Neural progenitor cell (in vitro differentiated cells): ENCODE results near the gene LOXL1. TPM values are rescaled to one million over a fixed set of nuclear protein-coding genes. Genes with fewer than 3 reads are reported as not detected.
A peak's percentile ranks its signal among the peaks of the same experiment; 100 is the strongest.
"Not testable (repeated sequence)": the region's sequence is repeated elsewhere in the genome, so short reads cannot be mapped to it uniquely, and the experiment has no call there.

Source experiments
- DNase-seq: peaks from one replicate; pipeline ENCODE4 v3.0.0-alpha.2; 2016; ENCODE audit warnings: low spot score
- H2AFZ ChIP-seq: fragments of 200-600 bp; sonication (generic); replicated peaks from 2 replicates; pipeline ENCODE4 v1.6.1; 2016; ENCODE audit warnings: antibody characterized with exemption
- H3F3A ChIP-seq: fragments of 200-600 bp; sonication (generic); 2 replicates; pipeline ENCODE4 v1.6.1; 2016; ENCODE audit warnings: antibody characterized with exemption, low read depth
- H3K27ac ChIP-seq: fragments of 200-600 bp; sonication (generic); 2 replicates; pipeline ENCODE4 v1.5.1; 2016; ENCODE audit warnings: mild to moderate bottlenecking
- H3K27me3 ChIP-seq: fragments of 200-600 bp; sonication (generic); 2 replicates; pipeline ENCODE4 v1.6.1; 2016; ENCODE audit warnings: mild to moderate bottlenecking, moderate library complexity
- H3K36me3 ChIP-seq: fragments of 200-600 bp; sonication (generic); 2 replicates; pipeline ENCODE4 v1.5.1; 2016
- H3K4me1 ChIP-seq: fragments of 200-600 bp; sonication (generic); 2 replicates; pipeline ENCODE4 v1.6.1; 2016; ENCODE audit warnings: mixed run types
- H3K4me2 ChIP-seq: fragments of 200-600 bp; sonication (generic); 2 replicates; pipeline ENCODE4 v1.6.1; 2016
- H3K4me3 ChIP-seq: fragments of 200-600 bp; sonication (generic); 2 replicates; pipeline ENCODE4 v1.5.1; 2016
- H3K79me2 ChIP-seq: fragments of 200-600 bp; sonication (generic); 2 replicates; pipeline ENCODE4 v1.6.1; 2016; ENCODE audit warnings: low read depth
- H3K9ac ChIP-seq: fragments of 200-600 bp; sonication (generic); 2 replicates; pipeline ENCODE4 v1.6.1; 2016
- H3K9me3 ChIP-seq: fragments of 200-600 bp; sonication (generic); 2 replicates; pipeline ENCODE4 v1.5.1; 2016; ENCODE audit warnings: low read depth
- H4K20me1 ChIP-seq: fragments of 200-600 bp; sonication (generic); 2 replicates; pipeline ENCODE4 v1.6.1; 2016; ENCODE audit warnings: low read depth
- H3K27ac Mint-ChIP-seq: 3 replicates; pipeline ENCODE4 v1.8.0; 2021; ENCODE audit warnings: mixed read lengths
- H3K27me3 Mint-ChIP-seq: 2 replicates; pipeline ENCODE4 v1.8.0; 2022; ENCODE audit warnings: low read depth, mild to moderate bottlenecking, inconsistent platforms, moderate library complexity, mixed read lengths; ENCODE audit not compliant: insufficient read depth
- H3K36me3 Mint-ChIP-seq: 3 replicates; pipeline ENCODE4 v1.8.0; 2021; ENCODE audit warnings: mixed read lengths
- H3K4me1 Mint-ChIP-seq: 3 replicates; pipeline ENCODE4 v1.8.0; 2021; ENCODE audit warnings: mixed read lengths
- H3K4me3 Mint-ChIP-seq: 3 replicates; pipeline ENCODE4 v1.8.0; 2021; ENCODE audit warnings: mild to moderate bottlenecking, moderate library complexity, mixed read lengths
- H3K9me3 Mint-ChIP-seq: 3 replicates; pipeline ENCODE4 v1.8.0; 2020; ENCODE audit warnings: mixed read lengths
- EZH2 ChIP-seq: fragments of 200-600 bp; sonication (generic); IDR thresholded peaks from 2 replicates; pipeline ENCODE4 v1.6.1; 2017; ENCODE audit warnings: antibody characterized with exemption, mild to moderate bottlenecking, moderate library complexity
- EZH2phosphoT487 ChIP-seq: fragments of 200-600 bp; sonication (generic); IDR thresholded peaks from 2 replicates; pipeline ENCODE4 v1.6.1; 2017; ENCODE audit warnings: antibody characterized with exemption
- total RNA-seq: library from RNA; depleted of rRNA; stranded (reverse); fragments of >200 nt; gene quantifications from 2 replicates; pipeline ENCODE4 v1.2.3, GENCODE V29; 2015; ENCODE audit warnings: low replicate concordance
- TF ChIP-seq, protein P1 (sequence below): fragments of 200-600 bp; sonication (generic); IDR thresholded peaks from 2 replicates; pipeline ENCODE4 v1.5.1; 2017; ENCODE audit warnings: antibody characterized with exemption, mild to moderate bottlenecking

The LOXL1 gene
- total RNA-seq, 1 donor from 2014 or later, result 5.3 TPM

DNA sequence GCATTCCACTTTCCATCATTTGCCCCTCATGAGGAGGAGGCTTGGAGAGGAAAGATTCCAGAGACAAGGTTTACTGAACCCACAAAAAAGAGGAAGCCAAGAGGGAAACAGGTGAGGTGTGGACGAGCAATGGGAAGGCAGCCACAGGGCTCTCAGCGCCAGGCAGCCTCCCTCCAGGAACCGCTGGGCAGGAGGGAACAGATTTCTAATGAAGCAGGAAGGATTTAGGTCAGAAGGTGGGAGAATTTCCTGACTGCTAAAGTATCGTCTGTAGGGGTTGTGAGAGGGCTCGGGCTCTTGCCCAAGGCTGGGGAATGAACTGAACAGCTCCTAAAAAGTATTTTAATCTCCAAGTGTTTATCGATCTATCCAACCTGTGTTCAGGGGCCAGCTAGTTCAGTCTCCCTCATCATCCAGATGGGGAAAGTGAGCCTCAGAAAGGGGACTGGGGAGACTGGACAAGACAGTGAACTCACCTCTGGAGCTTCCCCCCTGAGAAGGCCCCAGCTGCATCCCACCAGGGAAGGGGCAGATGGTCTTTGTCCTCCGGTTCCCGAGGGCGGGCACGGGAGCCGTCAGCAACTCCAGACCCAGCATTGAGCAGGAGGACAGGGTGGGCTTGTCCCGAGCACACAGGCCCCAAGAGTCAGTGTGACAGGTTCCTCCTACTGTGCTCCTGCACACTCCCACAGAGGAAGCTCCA, 10.5 kb downstream of the LOXL1 start:
- Mint-ChIP-seq H3K27ac (peak overlapping the region; percentile 35), H3K4me3 (peak overlapping the region; percentile 55), H3K4me1 (peaks cover 49% of the 10 kb centered on the region), H3K27me3 (peaks cover 17% of the 10 kb centered on the region), H3K9me3 (no peaks in the 10 kb centered on the region), H3K36me3 (no peaks in the 10 kb centered on the region)
- no peak for DNase-seq
- H3K9ac ChIP-seq, result no peak overlapping the region
- H3K4me3 ChIP-seq, result no peak overlapping the region
- no peaks in the 10 kb centered on the region for H3K36me3 ChIP-seq
- peaks cover 7% of the 10 kb centered on the region for H3F3A ChIP-seq
- H3K27me3 ChIP-seq, result peaks cover under 1% of the 10 kb centered on the region
- H3K79me2 ChIP-seq, result no peaks in the 10 kb centered on the region
- peaks cover 45% of the 10 kb centered on the region for H4K20me1 ChIP-seq
- H2AFZ ChIP-seq, result no peak overlapping the region
- H3K27ac ChIP-seq, result no peak overlapping the region
- no peaks in the 10 kb centered on the region for H3K9me3 ChIP-seq
- peak overlapping the region; percentile 20 for H3K4me2 ChIP-seq
- TF ChIP-seq, protein P1, sequence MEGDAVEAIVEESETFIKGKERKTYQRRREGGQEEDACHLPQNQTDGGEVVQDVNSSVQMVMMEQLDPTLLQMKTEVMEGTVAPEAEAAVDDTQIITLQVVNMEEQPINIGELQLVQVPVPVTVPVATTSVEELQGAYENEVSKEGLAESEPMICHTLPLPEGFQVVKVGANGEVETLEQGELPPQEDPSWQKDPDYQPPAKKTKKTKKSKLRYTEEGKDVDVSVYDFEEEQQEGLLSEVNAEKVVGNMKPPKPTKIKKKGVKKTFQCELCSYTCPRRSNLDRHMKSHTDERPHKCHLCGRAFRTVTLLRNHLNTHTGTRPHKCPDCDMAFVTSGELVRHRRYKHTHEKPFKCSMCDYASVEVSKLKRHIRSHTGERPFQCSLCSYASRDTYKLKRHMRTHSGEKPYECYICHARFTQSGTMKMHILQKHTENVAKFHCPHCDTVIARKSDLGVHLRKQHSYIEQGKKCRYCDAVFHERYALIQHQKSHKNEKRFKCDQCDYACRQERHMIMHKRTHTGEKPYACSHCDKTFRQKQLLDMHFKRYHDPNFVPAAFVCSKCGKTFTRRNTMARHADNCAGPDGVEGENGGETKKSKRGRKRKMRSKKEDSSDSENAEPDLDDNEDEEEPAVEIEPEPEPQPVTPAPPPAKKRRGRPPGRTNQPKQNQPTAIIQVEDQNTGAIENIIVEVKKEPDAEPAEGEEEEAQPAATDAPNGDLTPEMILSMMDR, result no peak
- no peak for TF ChIP-seq EZH2phosphoT487
- peaks cover 29% of the 10 kb centered on the region for H3K4me1 ChIP-seq

DNA sequence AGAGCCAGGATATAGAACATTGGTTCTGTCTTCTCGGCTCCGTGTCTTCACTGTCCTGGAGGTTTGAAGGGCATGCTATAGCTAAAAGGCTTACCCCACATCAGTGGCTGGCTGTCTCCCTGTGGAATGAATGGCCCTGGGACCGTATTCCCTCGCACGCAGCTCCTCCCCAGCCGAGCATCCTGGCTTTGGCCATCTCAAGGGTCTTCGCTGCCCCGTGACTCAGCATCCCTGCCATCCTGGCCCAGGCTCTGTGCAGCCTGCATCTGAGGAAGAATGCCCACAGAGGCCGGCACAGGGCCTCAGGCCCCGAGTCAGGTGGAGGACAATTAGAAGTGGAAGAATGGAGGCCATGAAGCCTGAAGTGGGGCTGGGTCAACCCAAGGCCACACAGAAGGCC, 11.0 kb downstream of the LOXL1 start:
- H3K9me3 Mint-ChIP-seq, result no peaks in the 10 kb centered on the region
- H3K4me3 ChIP-seq, result no peak overlapping the region
- no peaks in the 10 kb centered on the region for H3K36me3 ChIP-seq
- no peak overlapping the region for H3K4me3 Mint-ChIP-seq
- no peak overlapping the region for H3K4me2 ChIP-seq
- TF ChIP-seq EZH2phosphoT487 (no peak), EZH2 (no peak)
- TF ChIP-seq, protein P1, result no peak
- H3K4me1 ChIP-seq, result peaks cover 29% of the 10 kb centered on the region
- H4K20me1 ChIP-seq, result peaks cover 51% of the 10 kb centered on the region
- H3K27me3 ChIP-seq, result peaks cover 6% of the 10 kb centered on the region
- no peaks in the 10 kb centered on the region for H3K9me3 ChIP-seq
- H3K27ac Mint-ChIP-seq, result no peak overlapping the region
- peaks cover 7% of the 10 kb centered on the region for H3F3A ChIP-seq
- H3K27ac ChIP-seq, result no peak overlapping the region
- no peaks in the 10 kb centered on the region for H3K79me2 ChIP-seq
- DNase-seq, result no peak
- peaks cover 50% of the 10 kb centered on the region for H3K4me1 Mint-ChIP-seq
- no peak overlapping the region for H3K9ac ChIP-seq
- H3K27me3 Mint-ChIP-seq, result peaks cover 14% of the 10 kb centered on the region
- no peaks in the 10 kb centered on the region for H3K36me3 Mint-ChIP-seq
- H2AFZ ChIP-seq, result no peak overlapping the region

DNA sequence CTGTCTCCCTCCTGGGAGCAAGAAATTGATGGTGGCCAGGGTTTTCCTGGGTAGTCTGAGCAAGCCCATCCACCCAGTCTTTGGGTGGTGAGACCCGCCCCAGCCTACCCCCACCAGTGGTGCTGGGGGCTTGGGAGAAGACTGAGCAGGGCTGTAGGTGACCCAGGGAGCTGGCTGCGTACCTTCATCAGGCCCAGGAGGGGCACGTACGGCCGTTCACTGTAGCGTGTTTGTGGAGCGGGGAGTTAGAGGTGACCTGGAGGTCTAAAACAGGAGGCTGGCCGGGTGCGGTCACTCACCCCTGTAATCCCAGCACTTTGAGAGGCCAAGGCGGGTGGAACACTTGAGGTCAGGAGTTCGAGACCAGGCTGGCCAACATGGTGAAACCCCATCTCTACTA, 11.5 kb downstream of the LOXL1 start:
- no peak overlapping the region for H3K27ac ChIP-seq
- peaks cover 54% of the 10 kb centered on the region for H4K20me1 ChIP-seq
- H3K4me3 ChIP-seq, result no peak overlapping the region
- no peak overlapping the region for H2AFZ ChIP-seq
- H3K36me3 Mint-ChIP-seq, result no peaks in the 10 kb centered on the region
- H3K9me3 Mint-ChIP-seq, result no peaks in the 10 kb centered on the region
- TF ChIP-seq, protein P1, result no peak
- no peak for TF ChIP-seq EZH2
- no peak for TF ChIP-seq EZH2phosphoT487
- peaks cover 52% of the 10 kb centered on the region for H3K4me1 Mint-ChIP-seq
- H3K27me3 Mint-ChIP-seq, result peaks cover 17% of the 10 kb centered on the region
- no peak for DNase-seq
- peaks cover 7% of the 10 kb centered on the region for H3F3A ChIP-seq
- H3K27ac Mint-ChIP-seq, result no peak overlapping the region
- peaks cover 10% of the 10 kb centered on the region for H3K27me3 ChIP-seq
- no peaks in the 10 kb centered on the region for H3K79me2 ChIP-seq
- no peak overlapping the region for H3K4me2 ChIP-seq
- no peaks in the 10 kb centered on the region for H3K9me3 ChIP-seq
- H3K4me1 ChIP-seq, result peaks cover 29% of the 10 kb centered on the region
- H3K4me3 Mint-ChIP-seq, result no peak overlapping the region
- no peaks in the 10 kb centered on the region for H3K36me3 ChIP-seq
- H3K9ac ChIP-seq, result no peak overlapping the region

DNA sequence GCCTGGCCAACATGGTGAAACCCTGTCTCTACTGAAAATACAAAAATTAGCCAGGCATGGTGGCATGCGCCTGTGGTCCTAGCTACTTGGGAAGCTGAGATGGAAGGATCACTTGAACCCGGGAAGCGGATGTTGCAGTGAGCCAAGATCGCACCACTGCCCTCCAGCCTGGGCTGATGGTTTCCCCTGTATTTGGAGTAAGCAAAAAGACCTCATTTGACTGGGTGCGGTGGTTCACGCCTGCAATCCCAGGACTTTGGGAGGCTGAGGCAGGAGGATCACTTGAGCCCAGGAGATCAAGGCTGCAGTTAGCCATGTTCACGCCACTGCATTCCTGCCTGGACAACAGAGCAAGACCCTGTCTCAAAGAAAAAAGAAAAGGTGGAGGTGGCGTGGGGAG, 12.3 kb downstream of the LOXL1 start:
- H2AFZ ChIP-seq, H3K79me2 ChIP-seq, H3K27ac ChIP-seq, H3K9ac ChIP-seq, H3F3A ChIP-seq, H3K36me3 Mint-ChIP-seq, H3K4me3 Mint-ChIP-seq, DNase-seq, H3K9me3 ChIP-seq, H3K36me3 ChIP-seq, H3K4me2 ChIP-seq, H3K27ac Mint-ChIP-seq, H3K4me3 ChIP-seq, H3K9me3 Mint-ChIP-seq: not testable (repeated sequence)
- Mint-ChIP-seq H3K4me1 (peaks cover 57% of the 10 kb centered on the region), H3K27me3 (peaks cover 17% of the 10 kb centered on the region)
- peaks cover 29% of the 10 kb centered on the region for H3K4me1 ChIP-seq
- peaks cover 62% of the 10 kb centered on the region for H4K20me1 ChIP-seq
- H3K27me3 ChIP-seq, result peaks cover 18% of the 10 kb centered on the region
